K562 (cell line): ENCODE measurements around the gene HES5. TPM values are rescaled to one million over a fixed set of nuclear protein-coding genes. Genes with fewer than 3 reads are reported as not detected.

Source experiments
- CC2D1A ChIP-seq: fragments of 450-650 bp; IDR thresholded peaks from 2 replicates; pipeline ENCODE4 v1.6.1; 2017; ENCODE audit warnings: mild to moderate bottlenecking
- CEBPB ChIP-seq: fragments of 450-650 bp; IDR thresholded peaks from 2 replicates; pipeline ENCODE4 v1.6.1; 2016; ENCODE audit warnings: missing genetic modification characterization, missing compliant biosample characterization
- ELF2 ChIP-seq: fragments of 250-450 bp; sonication (Bioruptor Pico); IDR thresholded peaks from 2 replicates; pipeline ENCODE4 v1.5.0; 2021; ENCODE audit warnings: mild to moderate bottlenecking
- ETS1 ChIP-seq: conservative IDR thresholded peaks from 2 replicates; pipeline ENCODE4 v1.6.1; 2011; ENCODE audit warnings: low read depth, mild to moderate bottlenecking, low read length; ENCODE audit not compliant: control insufficient read depth
- MTF1 ChIP-seq: fragments of 250-450 bp; sonication (Bioruptor Pico); IDR thresholded peaks from 2 replicates; pipeline ENCODE4 v1.9.0; 2021; ENCODE audit warnings: moderate library complexity, mild to moderate bottlenecking, inconsistent platforms, borderline replicate concordance
- MYC ChIP-seq, 2 experiments: fragments of 250-450 bp in 1 of 2; sonication (Bioruptor Pico) in 1 of 2; IDR thresholded peaks; 2 replicates each; pipeline versions ENCODE4 v1.5.1 to v1.6.1; 2012 to 2021; ENCODE audit warnings: low read depth in 2 of 2, borderline replicate concordance in 1 of 2, improper control_type of control experiment in 1 of 2, low read length in 1 of 2, mild to moderate bottlenecking in 1 of 2, moderate library complexity in 1 of 2
- NFIC ChIP-seq: fragments of 450-650 bp; IDR thresholded peaks from 2 replicates; pipeline ENCODE4 v1.6.1; 2017; ENCODE audit warnings: mild to moderate bottlenecking, inconsistent platforms
- NR2F6 ChIP-seq: fragments of 450-650 bp; formaldehyde crosslinking; IDR thresholded peaks from 2 replicates; pipeline ENCODE4 v1.4.0; 2020; ENCODE audit warnings: mild to moderate bottlenecking
- PHF20 ChIP-seq: fragments of 450-650 bp; IDR thresholded peaks from 2 replicates; pipeline ENCODE4 v1.6.1; 2018; ENCODE audit not compliant: partially characterized antibody
- POLR2AphosphoS2 ChIP-seq: IDR thresholded peaks from 2 replicates; pipeline ENCODE4 v1.6.1; 2012; ENCODE audit warnings: low read length, improper control_type of control experiment
- PRMT5 ChIP-seq: sonication (generic); formaldehyde crosslinking; IDR thresholded peaks from 2 replicates; pipeline ENCODE4 v1.5.0; 2020; ENCODE audit warnings: missing genetic modification reagents
- SIRT6 ChIP-seq: IDR thresholded peaks from one replicate; pipeline ENCODE4 v1.6.1; 2012; ENCODE audit warnings: low read depth, mild to moderate bottlenecking, control low read depth, inconsistent platforms, low read length, moderate library complexity
- SPI1 ChIP-seq: IDR thresholded peaks from 2 replicates; pipeline ENCODE4 v1.6.1; 2011; ENCODE audit warnings: low read depth, low read length, control low read depth, borderline replicate concordance
- SRSF1 ChIP-seq: fragments of 200-400 bp; formaldehyde crosslinking; IDR thresholded peaks from 2 replicates; pipeline ENCODE4 v1.6.1; 2017; ENCODE audit warnings: mild to moderate bottlenecking, low read depth, low read length, moderate library complexity
- TGIF2 ChIP-seq: sonication (generic); formaldehyde crosslinking; IDR thresholded peaks from 2 replicates; pipeline ENCODE4 v1.8.1; 2022; ENCODE audit warnings: mild to moderate bottlenecking, missing genetic modification reagents, moderate library complexity
- ZBTB11 ChIP-seq, 3 experiments: fragments of 200-800 bp in 1 of 3; fragments of 250-450 bp in 1 of 3; fragments of 450-650 bp in 1 of 3; sonication (Bioruptor Pico) in 1 of 3; sonication (Bioruptor generic) in 1 of 3; formaldehyde crosslinking in 1 of 3; IDR thresholded peaks; 2 replicates each; pipeline versions ENCODE4 v1.6.1 to v1.8.0; 2016 to 2022; ENCODE audit warnings: mild to moderate bottlenecking in 2 of 3, missing genetic modification characterization in 2 of 3, missing compliant biosample characterization in 1 of 3, moderate library complexity in 1 of 3
- ZNF551 ChIP-seq: fragments of 250-450 bp; sonication (Bioruptor Pico); IDR thresholded peaks from 2 replicates; pipeline ENCODE4 v1.5.0; 2021; ENCODE audit warnings: mild to moderate bottlenecking, moderate library complexity
- ZNF592 ChIP-seq: fragments of 450-650 bp; IDR thresholded peaks from 2 replicates; pipeline ENCODE4 v1.6.1; 2017; ENCODE audit warnings: antibody characterized with exemption, mild to moderate bottlenecking
- polyA plus RNA-seq, 8 experiments: library from polyadenylated mRNA; depleted of rRNA in 4 of 8; stranded (reverse) in 5 of 8; unstranded in 3 of 8; fragments of >200 nt; fragmentation: Nextera tagmentation in 2 of 8; fragmentation: Illumina TruSeq in 1 of 8; extraction: Ambion mirVana in 2 of 8; extraction: Trizol in 1 of 8; gene quantifications; 2 replicates each; pipeline versions ENCODE4 v1.2.1 to v1.2.3, GENCODE V29; 2011 to 2014; ENCODE audit warnings: inconsistent platforms in 1 of 8, missing spikeins in 1 of 8
- total RNA-seq, 7 experiments: library from RNA; depleted of rRNA in 6 of 7; stranded (reverse); fragments of >200 nt in 6 of 7; fragmentation: Illumina TruSeq in 2 of 7; extraction: Trizol in 2 of 7; gene quantifications; 2 replicates each; pipeline versions ENCODE4 v1.2.1 to v1.2.3, GENCODE V29; 2011 to 2021; ENCODE audit warnings: low replicate concordance in 1 of 7

Gene HES5
- total and polyA plus RNA-seq, 9 of the 15 experiments (the other 6 are each of a cell fraction or from before 2014, with no cell fraction given): not detected

- TF ChIP-seq SRSF1: no peak
- TF ChIP-seq PRMT5: no peak
- no peak for TF ChIP-seq MTF1 (CRISPR knock-in tag)
- peak; percentile 87 for TF ChIP-seq CC2D1A
- no peak for TF ChIP-seq ZNF592
- TF ChIP-seq ELF2 (CRISPR knock-in tag): peak; percentile 57; the same call in 1 of the 2 replicates
- TF ChIP-seq NFIC: peak; percentile 93
- TF ChIP-seq POLR2AphosphoS2: 0 out of 2 replicates have a peak, but pooled peaks have one; percentile 32
- no peak for TF ChIP-seq ZNF551 (CRISPR knock-in tag)
- TF ChIP-seq CEBPB (tag): no peak
- no peak for TF ChIP-seq TGIF2 (CRISPR knock-in tag)
- TF ChIP-seq SIRT6: no peak
- no peak for TF ChIP-seq NR2F6
- TF ChIP-seq PHF20: peak; percentile 8
- TF ChIP-seq MYC (IDR thresholded peaks at IDR 0.05; ENCODE audit: low read depth, low read length): peak; percentile 47; the same call in 1 of the 2 replicates
- 0 out of 2 replicates have a peak, but pooled peaks have one; percentile 32 for TF ChIP-seq MYC (CRISPR knock-in tag; IDR thresholded peaks at IDR 0.05; ENCODE audit: borderline replicate concordance, low read depth)
- TF ChIP-seq ETS1: 0 out of 2 replicates have a peak, but pooled peaks have one; percentile 17
- 0 out of 2 replicates have a peak, but pooled peaks have one; percentile 57 for TF ChIP-seq SPI1
- no peak for TF ChIP-seq ZBTB11 (CRISPR knock-in tag; IDR thresholded peaks at IDR 0.05)
Measured at GRCh38 chr1:2548068-2548589, 18.1 kb upstream of the HES5 start (continued).
